Stimulated activated CD4-positive, alpha-beta T cell treated with anti-CD3 and anti-CD28 coated beads, Interleukin-2, amount 100 ng/mL, for 4 hours (primary cell): ENCODE data around the gene PKP4.

Experiments
- DNase-seq: peaks from one replicate; pipeline ENCODE4 v3.0.0-alpha.2; 2020; ENCODE audit warnings: low read depth

The PKP4 gene

GRCh38 chr2:158651358-158652057 lies 194.8 kb downstream of the PKP4 start:
- DNase-seq: no peak

GRCh38 chr2:158655628-158656027 lies 198.9 kb downstream of the PKP4 start:
- DNase-seq: no peak

GRCh38 chr2:158656492-158657229 lies 199.9 kb downstream of the PKP4 start:
- no peak for DNase-seq

GRCh38 chr2:158658396-158658795 lies 201.6 kb downstream of the PKP4 start:
- no peak for DNase-seq

GRCh38 chr2:158659483-158659882 lies 202.7 kb downstream of the PKP4 start:
- no peak for DNase-seq

GRCh38 chr2:158661231-158661630 lies 204.5 kb downstream of the PKP4 start:
- DNase-seq: no peak

GRCh38 chr2:158662421-158662820 lies 205.7 kb downstream of the PKP4 start:
- no peak for DNase-seq

GRCh38 chr2:158663796-158664195 lies 207.0 kb downstream of the PKP4 start:
- DNase-seq: no peak

- no peak for DNase-seq
Measured at GRCh38 chr2:158664987-158665386, 208.2 kb downstream of the PKP4 start.

- no peak for DNase-seq
Measured at GRCh38 chr2:158665536-158666302, 209.0 kb downstream of the PKP4 start.

- no peak for DNase-seq
Measured at GRCh38 chr2:158666969-158667368, 210.2 kb downstream of the PKP4 start.

GRCh38 chr2:158667586-158667985 lies 210.8 kb downstream of the PKP4 start:
- no peak for DNase-seq

GRCh38 chr2:158668001-158668765 lies 211.4 kb downstream of the PKP4 start:
- no peak for DNase-seq

GRCh38 chr2:158670292-158670691 lies 213.5 kb downstream of the PKP4 start:
- no peak for DNase-seq

GRCh38 chr2:158671360-158672245 lies 214.9 kb downstream of the PKP4 start:
- DNase-seq: no peak

- DNase-seq: no peak
Measured at GRCh38 chr2:158676295-158676694, 219.5 kb downstream of the PKP4 start.

- DNase-seq: no peak
Measured at GRCh38 chr2:158676696-158677095, 219.9 kb downstream of the PKP4 start.

GRCh38 chr2:158677542-158677941 lies 220.8 kb downstream of the PKP4 start:
- no peak for DNase-seq

- DNase-seq: no peak
Measured at GRCh38 chr2:158681816-158682215, 225.1 kb downstream of the PKP4 start.

- no peak for DNase-seq
Measured at GRCh38 chr2:158685646-158686045, 228.9 kb downstream of the PKP4 start.

- no peak for DNase-seq
Measured at GRCh38 chr2:158686210-158686691, 229.5 kb downstream of the PKP4 start.
